GM19452 (cell line): ENCODE data around the gene KLHL24.
"Not testable (repeated sequence)": the region's sequence is repeated elsewhere in the genome, so short reads cannot be mapped to it uniquely, and the experiment has no call there.

Experiments
- ATAC-seq: cut with Tn5 transposase; IDR thresholded peaks from one replicate; pipeline ENCODE4 v1.9.1; 2021; ENCODE audit not compliant: unreplicated experiment

Gene KLHL24

GRCh38 chr3:183695569-183696364 is 60.3 kb downstream of the KLHL24 start:
- no peak for ATAC-seq

GRCh38 chr3:183697123-183697609 is 61.7 kb downstream of the KLHL24 start:
- ATAC-seq: no peak

GRCh38 chr3:183697610-183698317 is 62.3 kb downstream of the KLHL24 start, which contains the start of gene YEATS2:
TSS of gene YEATS2 (plus strand) at chr3:183697797. CDS start at chr3:183715163, 17,366 bp downstream.
- ATAC-seq: peak; percentile 88

- peak; percentile 2 for ATAC-seq
Measured at GRCh38 chr3:183698318-183698751, 62.9 kb downstream of the KLHL24 start.

GRCh38 chr3:183698756-183699155 is 63.3 kb downstream of the KLHL24 start:
- no peak for ATAC-seq

- no peak for ATAC-seq
Measured at GRCh38 chr3:183699238-183699947, 64.0 kb downstream of the KLHL24 start.

- no peak for ATAC-seq
Measured at GRCh38 chr3:183701744-183702143, 66.3 kb downstream of the KLHL24 start.

- not testable (repeated sequence) for ATAC-seq
Measured at GRCh38 chr3:183703892-183704291, 68.5 kb downstream of the KLHL24 start.

GRCh38 chr3:183710231-183710630 is 74.8 kb downstream of the KLHL24 start:
- ATAC-seq: no peak

GRCh38 chr3:183711516-183711915 is 76.1 kb downstream of the KLHL24 start:
- ATAC-seq: no peak

GRCh38 chr3:183714622-183715021 is 79.2 kb downstream of the KLHL24 start:
- ATAC-seq: no peak

GRCh38 chr3:183718012-183718411 is 82.6 kb downstream of the KLHL24 start:
- ATAC-seq: no peak

GRCh38 chr3:183725387-183725786 is 90.0 kb downstream of the KLHL24 start:
- ATAC-seq: no peak

- no peak for ATAC-seq
Measured at GRCh38 chr3:183728204-183728603, 92.8 kb downstream of the KLHL24 start.

- ATAC-seq: no peak
Measured at GRCh38 chr3:183730361-183730760, 94.9 kb downstream of the KLHL24 start.

- ATAC-seq: no peak
Measured at GRCh38 chr3:183731611-183732010, 96.2 kb downstream of the KLHL24 start.

GRCh38 chr3:183733553-183733952 is 98.1 kb downstream of the KLHL24 start:
- ATAC-seq: no peak
